Fibroblast of lung (primary cell): Measurements from ENCODE around the gene PIK3CB.

Experiments used
- CTCF ChIP-seq, 2 donors: IDR thresholded peaks in 1 of 2; conservative IDR thresholded peaks in 1 of 2; 1 replicate in 1 of 2; 2 replicates in 1 of 2; pipeline ENCODE4 v1.5.1; 2011 to 2012; ENCODE audit warnings: low read length in 2 of 2, control low read depth in 1 of 2, inconsistent platforms in 1 of 2, low read depth in 1 of 2, mild to moderate bottlenecking in 1 of 2
- EZH2 ChIP-seq: IDR thresholded peaks from 2 replicates; pipeline ENCODE4 v1.5.1; 2012; ENCODE audit warnings: low read length, control low read depth, mild to moderate bottlenecking; ENCODE audit errors: missing control alignments

GRCh38 chr3:138688871-138689299 is 145.8 kb downstream of the PIK3CB start:
- TF ChIP-seq EZH2: no peak
- no peak for TF ChIP-seq CTCF (conservative IDR thresholded peaks at IDR 0.05 in 1 of 2, IDR thresholded peaks at IDR 0.05 in 1 of 2; ENCODE audit: low read depth in 1 of 2, low read length in 2 of 2)
